CD4-positive, alpha-beta T cell (primary cell): ENCODE results near the gene GJA5. TPM values are rescaled to one million over a fixed set of nuclear protein-coding genes. Genes with fewer than 3 reads are reported as not detected.
"Not testable (repeated sequence)": the region's sequence is repeated elsewhere in the genome, so short reads cannot be mapped to it uniquely, and the experiment has no call there.

Source experiments
- ATAC-seq: fragments of 200-7000 bp; cut with Tn5 transposase; one replicate; pipeline ENCODE4 v1.10.0; 2022; ENCODE audit warnings: mild to moderate bottlenecking; ENCODE audit not compliant: poor library complexity
- CTCF ChIA-PET: fragments of 350-600 bp; sonication (Branson Sonifier 250); formaldehyde crosslinking; loops from one replicate; lab custom pipeline; 2021; ENCODE audit warnings: antibody characterized with exemption, inconsistent platforms; lab: Charles Lee
- POLR2A ChIA-PET: fragments of 350-600 bp; sonication (Branson Sonifier 250); formaldehyde crosslinking; loops from one replicate; lab custom pipeline; 2021; ENCODE audit warnings: antibody characterized with exemption, inconsistent platforms; lab: Charles Lee
- DNase-seq, 14 experiments: peaks; one replicate each; pipeline ENCODE4 v3.0.0-alpha.2; 2013 to 2020; ENCODE audit warnings: mixed read lengths in 2 of 14
- H3K27ac ChIP-seq, 2 donors: one replicate each; pipeline versions ENCODE4 v1.5.1 to v1.7.0; 2013; ENCODE audit warnings: low read length in 2 of 2, low read depth in 1 of 2, mild to moderate bottlenecking in 1 of 2
- H3K27me3 ChIP-seq, 2 experiments: 1 replicate in 1 of 2; 2 replicates in 1 of 2; pipeline versions ENCODE4 v1.6.1 to v1.7.0; 2013; ENCODE audit warnings: low read length in 2 of 2, control low read depth in 1 of 2, mild to moderate bottlenecking in 1 of 2, moderate library complexity in 1 of 2; ENCODE audit not compliant: insufficient read depth in 2 of 2, control insufficient read depth in 1 of 2
- H3K36me3 ChIP-seq: one replicate; pipeline ENCODE4 v1.6.1; 2013; ENCODE audit warnings: low read length, control low read depth; ENCODE audit not compliant: insufficient read depth
- H3K4me1 ChIP-seq: one replicate; pipeline ENCODE4 v1.6.1; 2013; ENCODE audit warnings: low read length, control low read depth; ENCODE audit not compliant: insufficient read depth
- H3K4me3 ChIP-seq: one replicate; pipeline ENCODE4 v1.5.1; 2013; ENCODE audit warnings: mild to moderate bottlenecking, low read length, moderate library complexity
- H3K9me3 ChIP-seq, 2 experiments: 1 replicate in 1 of 2; 2 replicates in 1 of 2; pipeline versions ENCODE4 v1.6.1 to v1.7.0; 2013; ENCODE audit warnings: low read length in 2 of 2, mild to moderate bottlenecking in 2 of 2, control low read depth in 1 of 2, moderate library complexity in 1 of 2; ENCODE audit not compliant: control insufficient read depth in 1 of 2, insufficient read depth in 1 of 2
- H3K27ac Mint-ChIP-seq: one replicate; pipeline ENCODE4 v1.8.0; 2020; ENCODE audit warnings: mixed read lengths
- H3K27me3 Mint-ChIP-seq: one replicate; pipeline ENCODE4 v1.8.0; 2021; ENCODE audit warnings: mixed read lengths
- H3K36me3 Mint-ChIP-seq: one replicate; pipeline ENCODE4 v1.8.0; 2021; ENCODE audit warnings: low read depth, mixed read lengths
- H3K4me1 Mint-ChIP-seq: one replicate; pipeline ENCODE4 v1.8.0; 2021; ENCODE audit warnings: low read depth, mixed read lengths
- H3K4me3 Mint-ChIP-seq: one replicate; pipeline ENCODE4 v1.8.0; 2020; ENCODE audit warnings: mild to moderate bottlenecking, mixed read lengths
- H3K9me3 Mint-ChIP-seq: one replicate; pipeline ENCODE4 v1.8.0; 2020; ENCODE audit warnings: mixed read lengths
- CTCF ChIP-seq: fragments of 200-600 bp; IDR thresholded peaks from one replicate; pipeline ENCODE4 v1.8.0; 2022; ENCODE audit warnings: antibody characterized with exemption, mild to moderate bottlenecking
- intact Hi-C, 2 experiments: fragments of 100-400 bp; cut with DNase I in 1 of 2; cut with micrococcal nuclease in 1 of 2; formaldehyde crosslinking; loops; one replicate each; pipeline versions ENCODE4 v1.15.1 to v1.9.0; 2023 to 2025; cut with DNase I, micrococcal nuclease
- total RNA-seq, 174 experiments: library from RNA in 2 of 174; stranded (reverse) in 2 of 174; gene quantifications; one replicate each; pipeline ENCODE4 v1.2.3 and lab custom pipeline; 2021 to 2026

GJA5 gene
- total RNA-seq, 2 experiments from 2014 or later, result not detected

- Mint-ChIP-seq H3K27ac (peak overlapping the region; percentile 7), H3K9me3 (no peaks in the 10 kb centered on the region), H3K4me1 (peaks cover 13% of the 10 kb centered on the region), H3K4me3 (no peak overlapping the region), H3K36me3 (no peaks in the 10 kb centered on the region), H3K27me3 (peaks cover 11% of the 10 kb centered on the region)
- H3K4me1 ChIP-seq, result peaks cover 9% of the 10 kb centered on the region
- no peaks in the 10 kb centered on the region for H3K36me3 ChIP-seq
- intact Hi-C loops, result no loop called here
- H3K4me3 ChIP-seq, result no peak overlapping the region
- POLR2A ChIA-PET, result no interaction called here
- no peak overlapping the region for H3K27ac ChIP-seq
- no peaks in the 10 kb centered on the region for H3K9me3 ChIP-seq
- H3K27me3 ChIP-seq, result no peaks in the 10 kb centered on the region
- DNase-seq (no peak), ATAC-seq (no peak)
- no peak for TF ChIP-seq CTCF
- CTCF ChIA-PET, result no interaction called here
Observed at GRCh38 chr1:147735423-147735822, 25.0 kb downstream of the GJA5 start.

- ATAC-seq, intact Hi-C loops, DNase-seq, CTCF ChIA-PET, H3K27ac Mint-ChIP-seq, POLR2A ChIA-PET, H3K27ac ChIP-seq, H3K4me3 Mint-ChIP-seq, H3K36me3 Mint-ChIP-seq, H3K27me3 ChIP-seq, H3K9me3 Mint-ChIP-seq, H3K4me1 ChIP-seq, H3K9me3 ChIP-seq, H3K36me3 ChIP-seq, H3K4me3 ChIP-seq: not testable (repeated sequence)
- Mint-ChIP-seq H3K4me1 (peaks cover 13% of the 10 kb centered on the region), H3K27me3 (peaks cover 11% of the 10 kb centered on the region)
Observed at GRCh38 chr1:147734291-147734841, 26.0 kb downstream of the GJA5 start.

- H3K27ac ChIP-seq, result no peak overlapping the region
- no peaks in the 10 kb centered on the region for H3K9me3 Mint-ChIP-seq
- no peak for TF ChIP-seq CTCF
- no peaks in the 10 kb centered on the region for H3K4me1 Mint-ChIP-seq
- no peak overlapping the region for H3K27ac Mint-ChIP-seq
- H3K9me3 ChIP-seq, result no peaks in the 10 kb centered on the region
- no peaks in the 10 kb centered on the region for H3K36me3 ChIP-seq
- no peak for DNase-seq
- intact Hi-C loops, result no loop called here
- no peaks in the 10 kb centered on the region for H3K4me1 ChIP-seq
- no peaks in the 10 kb centered on the region for H3K36me3 Mint-ChIP-seq
- ChIA-PET POLR2A (no interaction called here), CTCF (no interaction called here)
- no peak overlapping the region for H3K4me3 ChIP-seq
- H3K27me3 ChIP-seq, result no peaks in the 10 kb centered on the region
- H3K27me3 Mint-ChIP-seq, result peaks cover 18% of the 10 kb centered on the region
- no peak overlapping the region for H3K4me3 Mint-ChIP-seq
- no peak for ATAC-seq
Observed at GRCh38 chr1:147729315-147729714, 31.1 kb downstream of the GJA5 start.

GRCh38 chr1:147726168-147726567 is 34.2 kb downstream of the GJA5 start:
- ATAC-seq (no peak), DNase-seq (no peak)
- intact Hi-C loops, result no loop called here
- no peak for TF ChIP-seq CTCF
- Histone ChIP-seq H3K27me3 (no peaks in the 10 kb centered on the region), H3K4me3 (no peak overlapping the region), H3K9me3 (no peaks in the 10 kb centered on the region), H3K36me3 (no peaks in the 10 kb centered on the region), H3K27ac (no peak overlapping the region), H3K4me1 (peaks cover 6% of the 10 kb centered on the region)
- H3K27ac Mint-ChIP-seq, result no peak overlapping the region
- H3K4me1 Mint-ChIP-seq, result no peaks in the 10 kb centered on the region
- ChIA-PET CTCF (no interaction called here), POLR2A (no interaction called here)
- no peaks in the 10 kb centered on the region for H3K36me3 Mint-ChIP-seq
- H3K4me3 Mint-ChIP-seq, result no peak overlapping the region
- H3K27me3 Mint-ChIP-seq, result peaks cover 24% of the 10 kb centered on the region
- no peaks in the 10 kb centered on the region for H3K9me3 Mint-ChIP-seq
